Adrenal gland (tissue), 5 donors: ENCODE data around the gene IL36G.

Experiments
- CTCF ChIP-seq, 6 experiments: fragments of 450-650 bp in 4 of 6; fragments of 200-600 bp in 2 of 6; sonication (generic) in 1 of 6; IDR thresholded peaks; 1 replicate in 5 of 6; 2 replicates in 1 of 6; pipeline versions ENCODE4 v1.5.1 to v1.8.0; 2016 to 2021; ENCODE audit warnings: antibody characterized with exemption in 6 of 6, mild to moderate bottlenecking in 2 of 6, moderate library complexity in 1 of 6
- POLR2A ChIP-seq, 2 donors: fragments of 450-650 bp; IDR thresholded peaks; one replicate each; pipeline ENCODE4 v1.6.1; 2017; ENCODE audit warnings: antibody characterized with exemption in 2 of 2, mild to moderate bottlenecking in 2 of 2, moderate library complexity in 1 of 2
- donor health status: DM: no; HTN: no; CAD: no.

DNA sequence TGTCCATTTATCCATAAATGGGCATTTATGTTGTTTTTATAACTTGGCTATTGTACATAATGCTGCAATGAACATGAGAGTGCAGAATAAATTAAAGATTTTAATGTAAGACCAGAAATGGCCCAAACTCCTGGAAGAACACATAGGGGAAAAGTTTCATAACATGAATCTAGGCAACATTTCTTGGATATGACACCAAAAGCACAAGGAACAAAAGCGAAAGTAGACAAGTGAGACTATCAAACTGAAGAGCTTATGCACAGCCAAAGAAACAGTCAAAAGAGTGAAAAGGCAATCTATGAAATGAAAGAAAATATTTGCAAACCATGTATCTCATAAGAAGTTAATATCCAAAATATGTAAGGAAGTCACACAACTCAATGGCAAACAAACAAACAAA is 33.3 kb downstream of the IL36G start:
- TF ChIP-seq CTCF (IDR thresholded peaks at IDR 0.05) (no peak), POLR2A (IDR thresholded peaks at IDR 0.05) (no peak)
